Liver (tissue), 3 donors: ENCODE data around the gene PPM1E.
A peak's percentile ranks its signal among the peaks of the same experiment; 100 is the strongest.

Source experiments
- GABPA ChIP-seq, 2 donors: IDR thresholded peaks in 1 of 2; conservative IDR thresholded peaks in 1 of 2; 2 replicates each; pipeline ENCODE4 v1.6.1; 2016; ENCODE audit warnings: antibody characterized with exemption in 2 of 2, mild to moderate bottlenecking in 1 of 2, moderate library complexity in 1 of 2
- HNF4A ChIP-seq, 2 donors: conservative IDR thresholded peaks; 2 replicates each; pipeline ENCODE4 v1.6.1; 2016; ENCODE audit warnings: antibody characterized with exemption in 2 of 2, mild to moderate bottlenecking in 2 of 2
- JUND ChIP-seq, 2 donors: IDR thresholded peaks; 2 replicates each; pipeline ENCODE4 v1.6.1; 2016; ENCODE audit warnings: antibody characterized with exemption in 2 of 2
- REST ChIP-seq: IDR thresholded peaks from 2 replicates; pipeline ENCODE4 v1.6.1; 2016; ENCODE audit warnings: antibody characterized with exemption, mild to moderate bottlenecking
- RXRA ChIP-seq, 2 donors: IDR thresholded peaks; 2 replicates each; pipeline ENCODE4 v1.6.1; 2017 to 2018; ENCODE audit warnings: antibody characterized with exemption in 2 of 2, mild to moderate bottlenecking in 1 of 2
- SP1 ChIP-seq: IDR thresholded peaks from 2 replicates; pipeline ENCODE4 v1.6.1; 2018; ENCODE audit warnings: antibody characterized with exemption, mild to moderate bottlenecking
- TAF1 ChIP-seq: conservative IDR thresholded peaks from 2 replicates; pipeline ENCODE4 v1.6.1; 2016; ENCODE audit warnings: antibody characterized with exemption, mild to moderate bottlenecking
- TF ChIP-seq, protein P1 (sequence below): fragments of 150-350 bp; IDR thresholded peaks from 2 replicates; pipeline ENCODE4 v1.5.1; 2017; ENCODE audit warnings: improper control_type of control experiment, low read depth, low read length; ENCODE audit not compliant: missing input control
- TF ChIP-seq, protein P2 (sequence below): IDR thresholded peaks from 2 replicates; pipeline ENCODE4 v1.6.1; 2016; ENCODE audit warnings: antibody characterized with exemption
- donor health status: healthy.
- donor health status: healthy.

GRCh38 chr17:58806046-58806445 is 50.4 kb downstream of the PPM1E start:
- TF ChIP-seq, protein P1, sequence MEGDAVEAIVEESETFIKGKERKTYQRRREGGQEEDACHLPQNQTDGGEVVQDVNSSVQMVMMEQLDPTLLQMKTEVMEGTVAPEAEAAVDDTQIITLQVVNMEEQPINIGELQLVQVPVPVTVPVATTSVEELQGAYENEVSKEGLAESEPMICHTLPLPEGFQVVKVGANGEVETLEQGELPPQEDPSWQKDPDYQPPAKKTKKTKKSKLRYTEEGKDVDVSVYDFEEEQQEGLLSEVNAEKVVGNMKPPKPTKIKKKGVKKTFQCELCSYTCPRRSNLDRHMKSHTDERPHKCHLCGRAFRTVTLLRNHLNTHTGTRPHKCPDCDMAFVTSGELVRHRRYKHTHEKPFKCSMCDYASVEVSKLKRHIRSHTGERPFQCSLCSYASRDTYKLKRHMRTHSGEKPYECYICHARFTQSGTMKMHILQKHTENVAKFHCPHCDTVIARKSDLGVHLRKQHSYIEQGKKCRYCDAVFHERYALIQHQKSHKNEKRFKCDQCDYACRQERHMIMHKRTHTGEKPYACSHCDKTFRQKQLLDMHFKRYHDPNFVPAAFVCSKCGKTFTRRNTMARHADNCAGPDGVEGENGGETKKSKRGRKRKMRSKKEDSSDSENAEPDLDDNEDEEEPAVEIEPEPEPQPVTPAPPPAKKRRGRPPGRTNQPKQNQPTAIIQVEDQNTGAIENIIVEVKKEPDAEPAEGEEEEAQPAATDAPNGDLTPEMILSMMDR = no peak
- TF ChIP-seq RXRA (IDR thresholded peaks at IDR 0.05) = peak; percentile 69 to 73
- TF ChIP-seq GABPA (IDR thresholded peaks at IDR 0.05 in 1 of 2, conservative IDR thresholded peaks at IDR 0.05 in 1 of 2) = no peak
- peak; percentile 52 to 59 for TF ChIP-seq JUND (IDR thresholded peaks at IDR 0.05)
- peak; percentile 80 for TF ChIP-seq SP1
- peak; percentile 95 to 98 for TF ChIP-seq HNF4A (conservative IDR thresholded peaks at IDR 0.05)
- TF ChIP-seq TAF1 = no peak
- TF ChIP-seq, protein P2, sequence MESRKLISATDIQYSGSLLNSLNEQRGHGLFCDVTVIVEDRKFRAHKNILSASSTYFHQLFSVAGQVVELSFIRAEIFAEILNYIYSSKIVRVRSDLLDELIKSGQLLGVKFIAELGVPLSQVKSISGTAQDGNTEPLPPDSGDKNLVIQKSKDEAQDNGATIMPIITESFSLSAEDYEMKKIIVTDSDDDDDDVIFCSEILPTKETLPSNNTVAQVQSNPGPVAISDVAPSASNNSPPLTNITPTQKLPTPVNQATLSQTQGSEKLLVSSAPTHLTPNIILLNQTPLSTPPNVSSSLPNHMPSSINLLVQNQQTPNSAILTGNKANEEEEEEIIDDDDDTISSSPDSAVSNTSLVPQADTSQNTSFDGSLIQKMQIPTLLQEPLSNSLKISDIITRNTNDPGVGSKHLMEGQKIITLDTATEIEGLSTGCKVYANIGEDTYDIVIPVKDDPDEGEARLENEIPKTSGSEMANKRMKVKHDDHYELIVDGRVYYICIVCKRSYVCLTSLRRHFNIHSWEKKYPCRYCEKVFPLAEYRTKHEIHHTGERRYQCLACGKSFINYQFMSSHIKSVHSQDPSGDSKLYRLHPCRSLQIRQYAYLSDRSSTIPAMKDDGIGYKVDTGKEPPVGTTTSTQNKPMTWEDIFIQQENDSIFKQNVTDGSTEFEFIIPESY = no peak
- TF ChIP-seq REST = no peak
